HS-5 (cell line): ENCODE measurements around the gene TGFBR1.
"Not testable (repeated sequence)": the region's sequence is repeated elsewhere in the genome, so short reads cannot be mapped to it uniquely, and the experiment has no call there.

ENCODE experiments used
- DNase-seq: peaks from one replicate; pipeline ENCODE4 v3.0.0-alpha.2; 2012; ENCODE audit warnings: low read depth

TGFBR1 gene

DNA sequence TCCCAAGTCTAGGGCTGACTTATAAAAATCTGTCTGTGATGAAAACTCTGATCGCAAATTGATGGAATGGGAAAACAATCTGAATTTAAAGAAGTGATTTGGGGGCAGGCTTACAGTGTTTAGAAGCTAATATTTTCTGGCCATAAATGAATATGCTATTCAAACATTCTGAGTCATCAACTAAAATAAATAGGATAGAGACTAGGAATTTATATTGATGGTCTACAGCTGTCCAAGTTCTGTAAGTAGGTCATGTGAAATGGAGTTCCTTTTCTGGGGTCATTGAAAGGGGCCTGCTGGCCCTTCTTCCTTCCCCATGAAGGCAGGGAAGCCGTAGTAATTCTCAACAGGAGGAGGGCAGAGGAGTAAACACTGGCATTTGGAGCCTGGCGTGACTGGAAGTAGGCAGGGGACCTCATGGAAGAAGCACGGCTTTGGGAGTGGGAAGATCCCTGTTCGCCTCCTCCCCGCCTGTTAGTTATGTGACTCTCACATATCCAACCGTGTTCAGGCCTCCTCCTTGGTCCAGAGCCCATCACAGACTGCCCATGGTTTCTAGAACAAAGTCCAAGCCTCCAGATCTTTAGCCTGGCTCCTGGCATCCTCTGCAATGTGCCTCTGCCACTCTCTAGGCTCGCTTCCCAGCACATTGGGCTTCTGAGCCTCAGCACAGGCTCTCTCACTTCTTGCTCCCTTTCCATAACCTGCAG lies 85.1 kb downstream of the TGFBR1 start:
- no peak for DNase-seq

- DNase-seq = no peak
Observed at GRCh38 chr9:99190597-99191283, 85.8 kb downstream of the TGFBR1 start.

DNA sequence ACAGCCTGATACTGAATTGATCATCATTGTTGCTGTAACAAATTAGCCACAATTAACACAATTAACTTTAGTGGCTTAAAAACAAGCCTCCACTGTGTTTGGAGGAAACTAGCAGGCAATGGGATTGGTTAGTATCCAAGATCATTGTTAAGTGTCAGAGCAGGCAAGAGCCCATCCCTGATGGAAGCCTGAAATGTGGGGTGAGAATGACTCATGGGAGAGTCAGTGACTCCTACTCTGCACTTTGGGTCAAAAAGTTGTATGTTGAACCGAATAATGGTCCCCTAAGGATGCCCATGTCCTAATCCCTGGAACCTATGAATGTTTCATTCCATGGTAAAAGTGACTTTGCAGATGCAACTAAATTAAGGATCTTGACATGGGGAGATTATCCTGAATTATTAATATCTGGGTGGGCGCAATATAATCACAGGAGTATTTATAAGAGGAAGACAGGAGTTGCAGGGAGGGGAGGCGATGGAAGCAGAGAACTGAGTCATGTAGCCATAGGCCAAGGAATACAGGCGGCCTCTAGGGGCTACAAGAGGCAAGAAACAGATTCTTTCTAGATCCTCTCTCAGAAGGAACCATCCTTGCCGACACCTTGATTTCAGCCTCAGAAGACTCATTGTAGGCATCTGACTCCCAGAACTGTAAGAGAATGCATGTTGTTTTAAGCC lies 88.0 kb downstream of the TGFBR1 start:
- DNase-seq = no peak

GRCh38 chr9:99193466-99193821 lies 88.5 kb downstream of the TGFBR1 start:
- DNase-seq = no peak

DNA sequence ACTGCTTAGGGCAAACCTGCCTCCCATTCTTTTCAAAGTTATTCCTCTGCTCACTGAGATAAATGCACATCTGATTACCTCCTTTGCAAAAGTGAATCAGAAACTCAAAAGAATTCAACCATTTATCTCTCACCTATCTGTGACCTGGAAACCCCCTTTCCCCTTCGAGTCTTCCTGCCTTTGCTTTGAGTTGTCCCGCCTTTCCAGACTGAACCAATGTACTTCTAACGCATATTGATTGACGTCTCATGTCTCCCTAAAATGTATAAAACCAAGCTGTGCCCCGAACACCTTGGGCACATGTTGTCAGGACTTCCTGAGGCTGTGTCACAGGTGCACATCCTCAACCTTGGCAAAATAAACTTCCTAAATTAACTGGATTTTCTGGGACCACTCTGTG lies 91.6 kb downstream of the TGFBR1 start:
- DNase-seq = not testable (repeated sequence)

DNA sequence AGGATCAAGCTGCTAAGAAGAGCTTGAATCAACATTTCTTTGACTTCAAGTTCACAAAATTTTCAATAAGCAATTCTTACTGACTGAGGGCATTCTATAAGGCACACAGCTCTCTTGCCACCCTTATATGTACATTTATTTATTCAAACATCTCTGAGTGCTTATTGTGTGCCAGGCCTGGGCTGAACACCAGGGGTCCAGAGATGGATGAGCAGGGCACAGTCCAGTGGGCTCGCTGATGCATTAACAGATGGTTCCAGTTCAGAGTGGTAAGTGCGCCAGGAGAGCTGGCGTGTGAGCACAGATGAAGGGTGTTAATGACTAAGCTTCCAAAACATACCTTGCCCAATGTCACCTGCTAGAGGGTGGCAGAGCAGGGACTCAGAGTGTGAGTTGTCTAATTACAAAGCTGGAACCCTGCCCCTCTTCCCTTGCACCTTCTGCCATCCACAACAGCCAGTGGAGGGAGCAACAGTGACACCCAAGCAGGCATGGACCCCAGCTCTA lies 92.3 kb downstream of the TGFBR1 start:
- DNase-seq = no peak

DNA sequence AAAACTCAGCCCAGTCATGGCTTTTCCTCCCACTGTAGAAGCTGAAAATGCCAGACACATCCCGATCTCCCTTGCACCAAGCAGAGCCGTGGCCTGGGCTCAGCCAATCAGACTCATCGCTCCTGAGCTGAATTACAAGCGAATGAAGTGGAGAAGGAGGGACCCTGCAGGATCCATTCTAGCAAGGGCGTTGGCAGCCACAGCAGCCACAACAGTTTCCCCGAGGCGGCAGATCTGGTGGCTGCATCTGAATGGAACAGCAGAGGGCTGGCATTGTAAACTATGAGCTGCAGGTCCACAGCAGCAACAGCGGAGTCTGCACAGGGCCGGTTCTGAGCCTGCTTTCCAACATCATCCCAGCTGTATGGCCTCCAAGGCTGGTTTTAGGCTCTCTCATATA lies 93.1 kb downstream of the TGFBR1 start:
- no peak for DNase-seq

GRCh38 chr9:99199938-99200539 lies 95.1 kb downstream of the TGFBR1 start:
- no peak for DNase-seq

- no peak for DNase-seq
Observed at GRCh38 chr9:99201603-99202002, 96.7 kb downstream of the TGFBR1 start.
